ENCODE data around the gene SRPX2. TPM values are rescaled to one million over a fixed set of nuclear protein-coding genes. Genes with fewer than 3 reads are reported as not detected.

Gene SRPX2
- total RNA-seq, 4 donors from 2014 or later: 22.6 to 38.4 (median 25.6) TPM

DNA sequence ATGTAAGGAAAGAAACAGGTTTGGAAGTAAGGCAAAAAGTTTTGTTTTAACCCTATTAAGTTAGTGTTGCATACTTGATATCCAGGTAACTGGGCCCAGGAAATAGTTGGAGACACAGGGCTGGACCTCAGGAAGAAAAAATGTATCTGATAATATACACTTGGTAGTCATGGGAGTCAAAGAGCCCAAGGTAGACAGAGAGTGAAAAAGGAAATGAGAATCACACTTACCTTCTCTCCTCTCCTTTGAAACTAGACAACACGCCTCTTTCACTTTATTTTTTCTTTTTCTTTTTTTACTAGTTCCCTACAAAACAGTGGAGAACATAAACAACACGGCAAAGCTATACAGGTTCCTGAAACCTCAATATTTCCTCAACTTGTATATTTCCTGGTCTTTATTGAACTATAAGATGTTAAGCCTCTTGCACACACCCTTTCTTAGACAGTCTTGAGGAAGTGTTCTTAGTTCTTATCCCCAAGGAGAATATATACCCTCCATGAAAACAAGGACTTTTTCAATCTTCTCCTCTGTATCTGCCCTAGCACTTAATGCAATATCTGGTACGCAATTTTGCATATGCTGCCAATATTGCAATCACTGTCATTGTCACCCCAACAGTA is 60.7 kb downstream of the SRPX2 start:
- Histone ChIP-seq H3K27me3 (no peaks in the 10 kb centered on the region), H3K9me3 (no peaks in the 10 kb centered on the region), H3K4me3 (no peak overlapping the region), H3K27ac (no peak overlapping the region), H3K36me3 (peaks cover 0 to 14% (median 0%) of the 10 kb centered on the region in 3 donors), H3K4me1 (peaks cover 0 to 5% (median 0%) of the 10 kb centered on the region in 3 donors)
- WGBS, 2 donors: 38 to 39% methylated on average over 3 of the region's 3 CpGs
- no peak for TF ChIP-seq POLR2A (IDR thresholded peaks at IDR 0.05)
- TF ChIP-seq CTCF (IDR thresholded peaks at IDR 0.05): no peak
- intact Hi-C loops (cut with DNase I): no loop called here
- no peak for DNase-seq

DNA sequence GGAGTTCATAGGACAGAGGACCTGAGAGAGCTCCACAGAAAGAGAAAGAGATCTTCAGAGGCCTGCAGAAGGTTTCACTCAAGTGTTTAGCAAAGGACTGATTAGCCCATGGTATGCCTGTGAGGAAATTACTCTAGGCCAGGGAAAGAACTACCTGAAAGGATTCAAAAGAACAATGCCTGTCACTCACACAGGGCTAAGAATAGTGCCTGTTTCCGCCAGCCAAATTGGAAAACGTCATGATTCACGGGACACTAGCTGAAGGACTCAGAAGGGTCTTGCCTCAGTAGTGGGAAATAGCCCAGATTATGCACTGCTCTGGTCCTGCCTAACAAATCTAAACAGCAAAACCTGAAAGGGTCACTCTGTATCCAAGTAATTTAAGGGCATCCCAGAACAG is 66.8 kb downstream of the SRPX2 start:
- H3K27ac ChIP-seq: no peak overlapping the region
- no peaks in the 10 kb centered on the region for H3K4me1 ChIP-seq
- H3K4me3 ChIP-seq: no peak overlapping the region
- intact Hi-C loops (cut with DNase I): no loop called here
- no peaks in the 10 kb centered on the region for H3K9me3 ChIP-seq
- no peak for DNase-seq
- no peaks in the 10 kb centered on the region for H3K27me3 ChIP-seq
- H3K36me3 ChIP-seq: no peaks in the 10 kb centered on the region
- TF ChIP-seq CTCF (IDR thresholded peaks at IDR 0.05) (no peak), POLR2A (IDR thresholded peaks at IDR 0.05) (no peak)
- WGBS, 2 donors: 29 to 35% methylated on average over 1 to 3 of the region's 3 CpGs

DNA sequence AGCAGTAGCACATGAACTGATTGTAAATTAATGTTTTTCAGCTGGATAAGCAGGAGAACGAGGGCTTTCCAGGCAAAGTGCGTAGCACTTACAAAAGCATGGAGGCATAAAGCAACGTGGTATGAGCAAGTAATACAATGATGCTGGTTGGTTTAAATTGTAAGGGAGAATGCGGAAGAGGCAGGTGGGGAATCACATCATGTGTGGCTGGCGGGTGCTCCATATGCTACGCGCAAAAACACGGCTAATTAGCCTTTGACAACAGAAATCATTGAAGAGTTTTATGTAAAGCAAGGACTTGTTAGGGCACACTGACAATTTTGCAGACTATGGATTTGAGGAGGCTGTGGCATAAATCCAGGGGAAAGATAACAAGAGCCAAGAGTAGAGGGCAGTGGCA is 73.4 kb downstream of the SRPX2 start:
- no peaks in the 10 kb centered on the region for H3K27me3 ChIP-seq
- intact Hi-C loops (cut with DNase I): no loop called here
- no peak for DNase-seq
- no peak overlapping the region for H3K27ac ChIP-seq
- no peaks in the 10 kb centered on the region for H3K4me1 ChIP-seq
- no peak for TF ChIP-seq POLR2A (IDR thresholded peaks at IDR 0.05)
- no peak for TF ChIP-seq CTCF (IDR thresholded peaks at IDR 0.05)
- no peaks in the 10 kb centered on the region for H3K9me3 ChIP-seq
- 79 to 90% methylated on average over 8 of the region's 8 CpGs for WGBS, 2 donors
- H3K4me3 ChIP-seq: no peak overlapping the region
- no peaks in the 10 kb centered on the region for H3K36me3 ChIP-seq

DNA sequence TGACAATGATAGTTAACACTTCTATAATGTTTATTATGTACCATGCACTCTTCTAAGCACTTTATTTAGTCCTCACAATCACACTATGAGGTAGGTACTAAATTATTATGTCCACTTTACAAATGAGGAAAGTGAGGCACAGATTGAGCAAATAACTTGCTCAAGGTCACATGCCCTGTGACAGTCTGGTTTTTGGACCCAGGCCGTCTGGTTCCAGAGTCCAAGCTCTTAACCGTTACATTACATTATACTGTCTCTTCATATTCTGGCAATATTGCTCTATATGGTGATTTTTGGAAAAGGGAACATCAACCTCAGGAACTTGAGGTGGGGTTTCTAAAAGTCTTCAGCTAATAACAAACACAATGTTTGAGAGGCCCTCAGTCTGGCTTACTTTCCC is 75.1 kb downstream of the SRPX2 start:
- DNase-seq: no peak
- Histone ChIP-seq H3K27me3 (no peaks in the 10 kb centered on the region), H3K27ac (no peak overlapping the region), H3K36me3 (no peaks in the 10 kb centered on the region), H3K9me3 (no peaks in the 10 kb centered on the region), H3K4me3 (no peak overlapping the region), H3K4me1 (no peaks in the 10 kb centered on the region)
- TF ChIP-seq CTCF (IDR thresholded peaks at IDR 0.05) (no peak), POLR2A (IDR thresholded peaks at IDR 0.05) (no peak)
- 61 to 91% methylated on average over 2 of the region's 2 CpGs for WGBS, 2 donors
- intact Hi-C loops (cut with DNase I): no loop called here

GRCh38 chrX:100720301-100720700 is 76.3 kb downstream of the SRPX2 start:
- 60 to 74% methylated on average over 1 to 2 of the region's 2 CpGs for WGBS, 2 donors
- Histone ChIP-seq H3K36me3 (no peaks in the 10 kb centered on the region), H3K4me3 (no peak overlapping the region), H3K9me3 (no peaks in the 10 kb centered on the region), H3K4me1 (no peaks in the 10 kb centered on the region), H3K27ac (no peak overlapping the region), H3K27me3 (no peaks in the 10 kb centered on the region)
- intact Hi-C loops (cut with DNase I): no loop called here
- DNase-seq: no peak
- no peak for TF ChIP-seq POLR2A (IDR thresholded peaks at IDR 0.05)
- TF ChIP-seq CTCF (IDR thresholded peaks at IDR 0.05): no peak

Measured in esophagus squamous epithelium (tissue), 5 donors.